Measurements from ENCODE around the gene CBX5. TPM values are rescaled to one million over a fixed set of nuclear protein-coding genes. Genes with fewer than 3 reads are reported as not detected.
A peak's percentile ranks its signal among the peaks of the same experiment; 100 is the strongest.

The CBX5 gene
- total and polyA plus RNA-seq, 9 of the 15 experiments (the other 6 are each of a cell fraction or from before 2014, with no cell fraction given): 32.6 to 102 (median 59.2) TPM

DNA sequence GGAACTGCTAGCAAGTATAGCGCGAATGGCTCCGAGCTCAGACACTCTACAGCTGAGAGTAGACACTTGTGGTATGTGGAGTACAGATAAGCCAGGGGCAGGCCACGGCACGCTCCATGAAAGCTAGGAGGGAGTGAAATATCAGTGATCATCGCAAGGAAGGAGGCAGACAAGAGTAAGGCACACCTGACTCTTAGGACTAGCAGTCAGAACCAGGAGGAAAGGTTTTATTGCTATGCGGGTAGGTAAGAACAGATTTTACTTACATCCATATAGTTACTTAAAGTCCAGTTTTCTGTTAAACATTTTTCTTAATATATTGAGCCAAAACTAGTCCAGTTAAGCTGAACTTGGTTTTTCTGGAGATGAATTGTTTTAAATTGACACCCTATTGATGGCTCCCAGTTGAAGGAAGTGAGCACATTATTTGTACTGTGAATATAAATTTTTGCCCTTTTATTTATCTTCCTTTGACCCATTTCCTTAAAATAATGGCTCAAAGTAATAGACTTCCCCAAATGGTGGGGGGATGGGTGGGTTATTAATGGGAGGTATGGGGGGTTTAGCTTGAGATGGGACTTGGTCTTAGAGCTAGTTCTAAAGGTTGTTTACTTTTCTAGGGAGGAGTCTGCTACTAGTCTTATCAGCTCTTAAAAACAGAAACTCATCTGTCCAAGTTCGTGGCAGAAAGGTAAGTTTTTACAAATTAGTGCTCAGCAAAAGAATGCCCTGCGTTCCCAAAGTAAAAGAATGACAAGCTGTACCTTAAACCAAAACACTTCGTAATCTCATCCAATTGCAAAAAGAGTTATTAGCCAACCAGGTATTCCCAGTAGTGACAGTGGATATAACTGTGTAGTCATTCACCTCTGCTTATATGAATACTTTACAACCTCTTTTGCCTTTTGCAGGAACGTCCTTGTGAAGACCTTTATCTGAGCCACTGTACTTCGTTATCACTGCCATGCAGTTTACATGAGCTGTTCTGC is 6.4 kb upstream of the CBX5 start (continued):
- TF ChIP-seq ZNF318 (IDR thresholded peaks at IDR 0.05; ENCODE audit: borderline replicate concordance in 1 of 2, low read depth in 1 of 2): peak in 1 of 2 experiments; percentile 65; a peak in 1 of 4 replicates
- TF ChIP-seq TBP (optimal IDR thresholded peaks at IDR 0.05; ENCODE audit: low read depth, low read length): no peak
- 0 out of 2 replicates have a peak, but pooled peaks have one; percentile 30 for TF ChIP-seq JUND (IDR thresholded peaks at IDR 0.05; ENCODE audit: borderline replicate concordance, low read depth, low read length)
- TF ChIP-seq JUND (tag; IDR thresholded peaks at IDR 0.05; ENCODE audit: borderline replicate concordance, low read depth, low read length): peak; percentile 57; the same call in 1 of the 3 replicates
- TF ChIP-seq SMARCB1 (IDR thresholded peaks at IDR 0.05; ENCODE audit: insufficient read length, low read depth): no peak
- no peak for TF ChIP-seq RREB1 (CRISPR knock-in tag; IDR thresholded peaks at IDR 0.05)
- no peak for TF ChIP-seq ZC3H8 (IDR thresholded peaks at IDR 0.05)
- TF ChIP-seq FOXP1 (CRISPR knock-in tag; IDR thresholded peaks at IDR 0.05): no peak
- peak; percentile 60; the same call in 1 of the 2 replicates for TF ChIP-seq POLR2G (IDR thresholded peaks at IDR 0.05; ENCODE audit: low read depth, low read length)
- TF ChIP-seq GMEB1 (CRISPR knock-in tag; IDR thresholded peaks at IDR 0.05): no peak
